A172 (cell line): ENCODE results near the gene TBR1. TPM values are rescaled to one million over a fixed set of nuclear protein-coding genes. Genes with fewer than 3 reads are reported as not detected.

Source experiments
- DNase-seq: peaks from one replicate; pipeline ENCODE4 v3.0.0-alpha.2; 2015; ENCODE audit warnings: low spot score
- total RNA-seq: library from RNA; depleted of rRNA; stranded (reverse); fragments of >200 nt; shearing (Covaris generic); gene quantifications from 2 replicates; pipeline ENCODE4 v1.2.3, GENCODE V29; 2014; rRNA removed

The TBR1 gene
- total RNA-seq, 1 experiment from 2014 or later: not detected

GRCh38 chr2:161427664-161428587, 11.8 kb downstream of the TBR1 start:
- DNase-seq: no peak

- no peak for DNase-seq
Observed at GRCh38 chr2:161430386-161430785, 14.3 kb downstream of the TBR1 start.

- no peak for DNase-seq
Observed at GRCh38 chr2:161432107-161432506, 16.0 kb downstream of the TBR1 start.

GRCh38 chr2:161434118-161434517, 18.0 kb downstream of the TBR1 start:
- DNase-seq: no peak

GRCh38 chr2:161436411-161436810, 20.3 kb downstream of the TBR1 start:
- peak; percentile 39 for DNase-seq

- no peak for DNase-seq
Observed at GRCh38 chr2:161438598-161438997, 22.5 kb downstream of the TBR1 start.

GRCh38 chr2:161445097-161445496, 29.0 kb downstream of the TBR1 start:
- no peak for DNase-seq

- no peak for DNase-seq
Observed at GRCh38 chr2:161448431-161448830, 32.3 kb downstream of the TBR1 start.

- no peak for DNase-seq
Observed at GRCh38 chr2:161471631-161472030, 55.5 kb downstream of the TBR1 start.

GRCh38 chr2:161474920-161475319, 58.8 kb downstream of the TBR1 start:
- no peak for DNase-seq

Other genes starting within 250 kb of the TBR1 start
- gene PSMD14, start 107.9 kb upstream of the TBR1 start, total RNA-seq: 304 and 319 TPM in 2 replicates
- 0.02 and 0.07 TPM in 2 replicates for gene SLC4A10, start 208.1 kb downstream of the TBR1 start, total RNA-seq